K562 (cell line): ENCODE data around the gene SERTAD1. TPM values are rescaled to one million over a fixed set of nuclear protein-coding genes. Genes with fewer than 3 reads are reported as not detected.

Experiments used
- ATAC-seq: fragments of 200-7000 bp; cut with Tn5 transposase; 3 replicates; pipeline ENCODE4 v1.9.1; 2020; ENCODE audit warnings: moderate library complexity
- BruUV-seq: library from RNA; stranded (reverse); fragments of 400-500 nt; replicated peaks from 2 replicates; lab custom pipeline; 2021; lab: Mats Ljungman, UMichigan
- CTCF ChIA-PET: fragments of 300-600 bp; formaldehyde crosslinking; extraction: SDS; loops from one replicate; lab custom pipeline; 2021; ENCODE audit warnings: low intra/inter-chr PET ratio; lab: Yijun Ruan, JAX
- POLR2A ChIA-PET: fragments of 300-600, 350-650 bp; sonication (Branson Sonifier 250); formaldehyde crosslinking; extraction: SDS; loops from one replicate; lab custom pipeline; 2021; ENCODE audit warnings: antibody characterized with exemption, inconsistent platforms; lab: Yijun Ruan, JAX
- DNase-seq, 4 experiments: peaks; one replicate each; pipeline versions ENCODE4 v3.0.0 to v3.0.0-alpha.2; 2011 to 2018; ENCODE audit warnings: low spot score in 3 of 4, mixed read lengths in 3 of 4; ENCODE audit errors: extremely low read depth in 1 of 4
- FAIRE-seq: peaks from 2 replicates; lab custom pipeline; 2011; peaks lifted over from hg19 to GRCh38; lab: Jason Lieb, UNC
- H2AFZ ChIP-seq: 2 replicates; pipeline ENCODE4 v1.6.0; 2011; ENCODE audit warnings: low read depth, low read length, control low read depth, inconsistent platforms
- H3K27ac ChIP-seq: fragments of 200-600 bp; 3 replicates; pipeline ENCODE4 v1.8.0; 2011; ENCODE audit warnings: low read depth, mild to moderate bottlenecking, control low read depth, inconsistent platforms, low read length, moderate library complexity, mixed read lengths; ENCODE audit errors: extremely low read depth
- H3K27me3 ChIP-seq, 2 experiments: fragments of 300-600 bp in 1 of 2; 2 replicates in 1 of 2; 3 replicates in 1 of 2; pipeline versions ENCODE4 v1.6.0 to v1.8.0; 2011; ENCODE audit warnings: inconsistent platforms in 2 of 2, low read length in 2 of 2, mild to moderate bottlenecking in 1 of 2, mixed read lengths in 1 of 2, moderate library complexity in 1 of 2; ENCODE audit not compliant: control insufficient read depth in 2 of 2, insufficient read depth in 2 of 2
- H3K36me3 ChIP-seq: fragments of 300-600 bp; 3 replicates; pipeline ENCODE4 v1.8.0; 2011; ENCODE audit warnings: mild to moderate bottlenecking, low read length, inconsistent platforms; ENCODE audit not compliant: control insufficient read depth, insufficient read depth
- H3K4me1 ChIP-seq, 2 experiments: fragments of 200-600 bp in 1 of 2; replicated peaks in 1 of 2; 2 replicates in 1 of 2; 3 replicates in 1 of 2; pipeline versions ENCODE4 v1.5.1 to v1.8.0; 2011; ENCODE audit warnings: inconsistent platforms in 2 of 2, low read length in 2 of 2, mild to moderate bottlenecking in 1 of 2, mixed read lengths in 1 of 2, moderate library complexity in 1 of 2; ENCODE audit not compliant: control insufficient read depth in 2 of 2, insufficient read depth in 2 of 2
- H3K4me2 ChIP-seq: 2 replicates; pipeline ENCODE4 v1.6.1; 2011; ENCODE audit warnings: low read length, control low read depth, inconsistent platforms, mixed read lengths; ENCODE audit not compliant: insufficient read depth
- H3K4me3 ChIP-seq: fragments of 200-600 bp; sonication (generic), shearing (Covaris generic); 2 replicates; pipeline ENCODE4 v1.5.1; 2016; ENCODE audit warnings: control low read depth, inconsistent platforms
- H3K79me2 ChIP-seq: fragments of 200-600 bp; 3 replicates; pipeline ENCODE4 v1.8.0; 2011; ENCODE audit warnings: low read length, inconsistent platforms; ENCODE audit not compliant: control insufficient read depth, insufficient read depth
- H3K9ac ChIP-seq, 2 experiments: 2 replicates each; pipeline versions ENCODE4 v1.6.0 to v1.6.1; 2011; ENCODE audit warnings: low read depth in 2 of 2, low read length in 2 of 2, control low read depth in 1 of 2, inconsistent platforms in 1 of 2, mild to moderate bottlenecking in 1 of 2, mixed read lengths in 1 of 2; ENCODE audit not compliant: insufficient read depth in 1 of 2
- H3K9me1 ChIP-seq: one replicate; pipeline ENCODE4 v1.6.0; 2011; ENCODE audit warnings: inconsistent platforms, mild to moderate bottlenecking, low read length, moderate library complexity; ENCODE audit not compliant: control insufficient read depth, insufficient read depth
- H3K9me3 ChIP-seq: replicated peaks from 2 replicates; pipeline ENCODE4 v1.5.1; 2011; ENCODE audit warnings: low read depth, low read length, inconsistent platforms; ENCODE audit not compliant: control insufficient read depth, insufficient read depth
- H4K20me1 ChIP-seq: replicated peaks from 2 replicates; pipeline ENCODE4 v1.6.1; 2011; ENCODE audit warnings: low read length, inconsistent platforms, mixed read lengths; ENCODE audit not compliant: control insufficient read depth, insufficient read depth
- FOXK1 ChIP-seq: sonication (generic); formaldehyde crosslinking; IDR thresholded peaks from 2 replicates; pipeline ENCODE4 v1.8.0; 2022; ENCODE audit warnings: missing genetic modification reagents, mild to moderate bottlenecking, borderline replicate concordance
- LARP7 ChIP-seq: fragments of 450-650 bp; IDR thresholded peaks from 2 replicates; pipeline ENCODE4 v1.6.1; 2016
- MYC ChIP-seq, 2 experiments: fragments of 250-450 bp in 1 of 2; sonication (Bioruptor Pico) in 1 of 2; IDR thresholded peaks; 2 replicates each; pipeline versions ENCODE4 v1.5.1 to v1.6.1; 2012 to 2021; ENCODE audit warnings: low read depth in 2 of 2, borderline replicate concordance in 1 of 2, improper control_type of control experiment in 1 of 2, low read length in 1 of 2, mild to moderate bottlenecking in 1 of 2, moderate library complexity in 1 of 2
- PRDM10 ChIP-seq: fragments of 450-650 bp; IDR thresholded peaks from 2 replicates; pipeline ENCODE4 v1.6.1; 2018; ENCODE audit not compliant: partially characterized antibody
- RBM14 ChIP-seq: fragments of 200-400 bp; formaldehyde crosslinking; IDR thresholded peaks from 2 replicates; pipeline ENCODE4 v1.6.1; 2018; ENCODE audit warnings: low read depth, mild to moderate bottlenecking, low read length, moderate library complexity, borderline replicate concordance; ENCODE audit not compliant: insufficient read depth
- TAF7 ChIP-seq: fragments of 450-650 bp; IDR thresholded peaks from 2 replicates; pipeline ENCODE4 v1.6.1; 2016; ENCODE audit warnings: missing genetic modification characterization, missing compliant biosample characterization
- TFAP4 ChIP-seq: sonication (generic); formaldehyde crosslinking; IDR thresholded peaks from 2 replicates; pipeline ENCODE4 v1.8.0; 2022; ENCODE audit warnings: missing genetic modification reagents, mild to moderate bottlenecking, moderate library complexity, borderline replicate concordance
- ZNF609 ChIP-seq: sonication (generic); formaldehyde crosslinking; IDR thresholded peaks from 2 replicates; pipeline ENCODE4 v1.8.1; 2023; ENCODE audit warnings: missing genetic modification reagents, mild to moderate bottlenecking, borderline replicate concordance
- ZNF668 ChIP-seq: fragments of 250-450 bp; sonication (Bioruptor Pico); IDR thresholded peaks from 2 replicates; pipeline ENCODE4 v1.8.0; 2022; ENCODE audit warnings: mild to moderate bottlenecking, inconsistent platforms
- WGBS: fragments of 100-300 bp; shearing (Covaris generic); methylation state at CpG from one replicate; pipeline ENCODE4 v1.1.6; 2016; ENCODE audit warnings: low coverage, mixed read lengths; ENCODE audit not compliant: insufficient coverage; ENCODE audit errors: missing lambda C conversion rate; 5-methylcytosine and 5-hydroxymethylcytosine counted together
- in situ Hi-C: fragments of 300-500 bp; cut with MboI; formaldehyde crosslinking; loops from 4 replicates; pipeline ENCODE4 v1.15.0; 2018; ENCODE audit warnings: inconsistent platforms, mixed read lengths
- intact Hi-C: fragments of 100-400 bp; cut with micrococcal nuclease; formaldehyde crosslinking; loops from 2 replicates; pipeline ENCODE4 v1.14.2; 2022
- polyA plus RNA-seq, 8 experiments: library from polyadenylated mRNA; depleted of rRNA in 4 of 8; stranded (reverse) in 5 of 8; unstranded in 3 of 8; fragments of >200 nt; fragmentation: Nextera tagmentation in 2 of 8; fragmentation: Illumina TruSeq in 1 of 8; extraction: Ambion mirVana in 2 of 8; extraction: Trizol in 1 of 8; gene quantifications; 2 replicates each; pipeline versions ENCODE4 v1.2.1 to v1.2.3, GENCODE V29; 2011 to 2014; ENCODE audit warnings: inconsistent platforms in 1 of 8, missing spikeins in 1 of 8
- total RNA-seq, 7 experiments: library from RNA; depleted of rRNA in 6 of 7; stranded (reverse); fragments of >200 nt in 6 of 7; fragmentation: Illumina TruSeq in 2 of 7; extraction: Trizol in 2 of 7; gene quantifications; 2 replicates each; pipeline versions ENCODE4 v1.2.1 to v1.2.3, GENCODE V29; 2011 to 2021; ENCODE audit warnings: low replicate concordance in 1 of 7

The SERTAD1 gene
- total and polyA plus RNA-seq, 9 of the 15 experiments (the other 6 are each of a cell fraction or from before 2014, with no cell fraction given), result 0.15 to 8.7 (median 4.9) TPM

GRCh38 chr19:40463587-40464037, 37.8 kb upstream of the SERTAD1 start (continued):
- TF ChIP-seq PRDM10, result peak; percentile 24

GRCh38 chr19:40461669-40462221, 36.0 kb upstream of the SERTAD1 start:
- peaks cover 76% of the 10 kb centered on the region for H3K79me2 ChIP-seq
- 74% methylated on average over 7 of the region's 7 CpGs for WGBS
- H3K36me3 ChIP-seq, result peaks cover 42% of the 10 kb centered on the region
- BruUV-seq, result no TSS peak
- DNase-seq, result no peak
- no peak overlapping the region for H3K4me3 ChIP-seq
- in situ Hi-C loops, result no loop called here
- no peak for ATAC-seq
- H2AFZ ChIP-seq, result no peak overlapping the region
- H3K9ac ChIP-seq, result peak overlapping the region in 1 of 2 experiments; percentile 61; a peak in 1 of 4 replicates
- H3K9me1 ChIP-seq, result peaks cover 4% of the 10 kb centered on the region
- TF ChIP-seq ZNF668 (CRISPR knock-in tag) (no peak), RBM14 (no peak), TAF7 (tag) (no peak), MYC (IDR thresholded peaks at IDR 0.05; ENCODE audit: low read depth, low read length) (no peak), MYC (CRISPR knock-in tag; IDR thresholded peaks at IDR 0.05; ENCODE audit: borderline replicate concordance, low read depth) (no peak), FOXK1 (CRISPR knock-in tag) (no peak), ZNF609 (CRISPR knock-in tag) (no peak), TFAP4 (CRISPR knock-in tag) (no peak), LARP7 (no peak)
- intact Hi-C loops, result no loop called here
- peak overlapping the region; percentile 12; the same call in 1 of the 3 replicates for H3K27ac ChIP-seq
- POLR2A ChIA-PET, result no interaction called here
- peak overlapping the region; percentile 33 for H3K4me2 ChIP-seq
- FAIRE-seq, result no peak
- no peaks in the 10 kb centered on the region for H3K9me3 ChIP-seq
- H3K27me3 ChIP-seq, result no peaks in the 10 kb centered on the region
- peaks cover 17 to 44% of the 10 kb centered on the region in 2 experiments; a peak in 4 of 5 replicates for H3K4me1 ChIP-seq
- peaks cover 7% of the 10 kb centered on the region for H4K20me1 ChIP-seq
- CTCF ChIA-PET, result no interaction called here
